ENCODE results near the gene GAS2L1. TPM values are rescaled to one million over a fixed set of nuclear protein-coding genes. Genes with fewer than 3 reads are reported as not detected.
A peak's percentile ranks its signal among the peaks of the same experiment; 100 is the strongest.

GAS2L1 gene
- total RNA-seq, 1 experiment from 2014 or later: 28.3 TPM

DNA sequence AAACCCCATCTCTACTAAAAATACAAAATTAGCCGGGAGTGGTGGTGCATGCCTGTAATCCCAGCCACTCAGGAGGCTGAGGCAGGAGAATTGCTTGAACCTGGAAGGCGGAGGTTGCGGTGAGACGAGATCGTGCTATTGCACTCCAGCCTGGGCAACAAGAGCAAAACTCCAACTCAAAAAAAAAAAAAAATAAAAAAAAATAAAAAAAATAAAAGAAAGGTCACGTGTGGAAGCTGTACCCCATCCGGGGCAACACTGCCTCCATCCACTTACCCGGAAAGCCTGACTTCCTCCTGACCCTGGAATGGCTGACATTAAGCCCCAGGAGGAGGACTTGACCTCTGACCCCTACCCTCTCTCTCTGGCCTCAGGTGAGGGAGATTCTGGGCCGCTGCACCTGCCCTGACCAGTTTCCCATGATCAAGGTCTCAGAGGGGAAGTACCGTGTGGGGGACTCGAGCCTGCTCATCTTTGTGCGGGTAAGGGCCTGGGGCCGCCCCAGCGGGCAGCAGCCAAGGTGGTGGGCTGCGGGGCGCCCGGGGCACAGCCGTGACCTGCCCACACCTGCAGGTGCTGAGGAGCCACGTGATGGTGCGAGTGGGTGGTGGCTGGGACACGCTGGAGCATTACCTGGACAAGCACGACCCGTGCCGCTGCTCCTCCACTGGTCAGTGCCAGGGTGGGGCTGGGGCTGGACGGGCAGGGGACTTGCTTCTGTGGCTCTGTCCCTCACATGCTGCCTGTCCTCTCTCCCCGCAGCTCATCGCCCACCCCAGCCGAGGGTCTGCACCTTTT is 3.8 kb downstream of the GAS2L1 start:
- no peaks in the 10 kb centered on the region for H3K36me3 ChIP-seq (replicated peaks; ENCODE audit: control insufficient read depth, insufficient read depth, low read length)
- H3K27me3 ChIP-seq (ENCODE audit: control insufficient read depth, insufficient read depth, low read length): peaks cover 23% of the 10 kb centered on the region
- H3K4me3 ChIP-seq (ENCODE audit: insufficient read depth, low read depth, low read length): no peak overlapping the region
- DNase-seq: no peak

DNA sequence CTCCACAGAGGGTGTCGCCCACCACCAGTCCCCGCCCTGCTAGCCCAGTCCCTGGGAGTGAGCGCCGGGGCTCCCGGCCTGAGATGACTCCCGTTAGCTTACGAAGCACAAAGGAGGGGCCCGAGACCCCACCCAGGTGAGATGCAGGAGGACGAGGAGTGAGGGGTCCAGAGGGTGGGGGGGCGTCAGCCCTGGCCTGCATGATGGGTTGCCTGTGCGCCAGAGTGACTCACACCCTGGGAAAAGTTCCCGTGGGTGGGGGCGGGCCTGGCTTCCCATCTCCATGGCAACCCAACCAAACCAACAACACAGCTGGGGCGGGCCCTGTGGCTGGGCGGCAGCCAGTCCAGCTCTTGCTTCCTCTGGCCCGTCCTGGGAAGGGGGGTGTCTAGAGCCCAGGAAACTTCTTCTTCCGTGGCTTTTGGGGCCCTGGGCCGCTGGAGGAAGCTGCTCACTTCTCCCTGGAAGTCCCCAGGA is 4.5 kb downstream of the GAS2L1 start:
- H3K27me3 ChIP-seq (ENCODE audit: control insufficient read depth, insufficient read depth, low read length): peaks cover 29% of the 10 kb centered on the region
- H3K4me3 ChIP-seq (ENCODE audit: insufficient read depth, low read depth, low read length): no peak overlapping the region
- peak; percentile 94 for DNase-seq
- no peaks in the 10 kb centered on the region for H3K36me3 ChIP-seq (replicated peaks; ENCODE audit: control insufficient read depth, insufficient read depth, low read length)

DNA sequence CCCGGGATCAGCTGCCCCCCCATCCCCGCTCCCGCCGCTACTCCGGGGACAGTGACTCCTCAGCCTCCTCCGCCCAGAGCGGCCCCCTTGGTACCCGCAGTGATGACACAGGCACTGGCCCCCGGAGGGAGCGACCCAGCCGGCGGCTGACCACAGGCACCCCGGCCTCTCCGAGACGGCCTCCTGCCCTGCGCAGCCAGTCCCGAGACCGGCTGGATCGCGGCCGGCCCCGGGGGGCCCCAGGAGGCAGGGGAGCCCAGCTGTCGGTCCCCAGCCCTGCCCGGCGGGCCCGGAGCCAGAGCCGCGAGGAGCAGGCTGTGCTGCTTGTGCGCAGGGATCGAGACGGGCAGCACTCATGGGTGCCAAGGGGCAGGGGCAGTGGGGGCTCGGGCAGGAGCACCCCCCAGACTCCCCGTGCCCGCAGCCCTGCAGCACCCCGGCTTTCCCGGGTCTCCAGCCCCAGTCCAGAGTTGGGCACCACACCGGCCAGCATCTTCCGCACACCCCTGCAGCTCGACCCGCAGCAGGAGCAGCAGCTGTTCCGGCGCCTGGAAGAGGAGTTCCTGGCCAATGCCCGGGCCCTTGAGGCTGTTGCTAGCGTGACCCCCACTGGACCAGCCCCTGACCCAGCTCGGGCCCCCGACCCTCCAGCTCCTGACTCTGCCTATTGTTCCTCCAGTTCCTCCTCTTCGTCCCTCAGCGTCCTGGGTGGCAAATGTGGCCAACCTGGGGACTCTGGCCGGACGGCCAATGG is 5.2 kb downstream of the GAS2L1 start:
- no peaks in the 10 kb centered on the region for H3K36me3 ChIP-seq (replicated peaks; ENCODE audit: control insufficient read depth, insufficient read depth, low read length)
- peak; percentile 63 for DNase-seq
- no peak overlapping the region for H3K4me3 ChIP-seq (ENCODE audit: insufficient read depth, low read depth, low read length)
- H3K27me3 ChIP-seq (ENCODE audit: control insufficient read depth, insufficient read depth, low read length): peaks cover 34% of the 10 kb centered on the region

DNA sequence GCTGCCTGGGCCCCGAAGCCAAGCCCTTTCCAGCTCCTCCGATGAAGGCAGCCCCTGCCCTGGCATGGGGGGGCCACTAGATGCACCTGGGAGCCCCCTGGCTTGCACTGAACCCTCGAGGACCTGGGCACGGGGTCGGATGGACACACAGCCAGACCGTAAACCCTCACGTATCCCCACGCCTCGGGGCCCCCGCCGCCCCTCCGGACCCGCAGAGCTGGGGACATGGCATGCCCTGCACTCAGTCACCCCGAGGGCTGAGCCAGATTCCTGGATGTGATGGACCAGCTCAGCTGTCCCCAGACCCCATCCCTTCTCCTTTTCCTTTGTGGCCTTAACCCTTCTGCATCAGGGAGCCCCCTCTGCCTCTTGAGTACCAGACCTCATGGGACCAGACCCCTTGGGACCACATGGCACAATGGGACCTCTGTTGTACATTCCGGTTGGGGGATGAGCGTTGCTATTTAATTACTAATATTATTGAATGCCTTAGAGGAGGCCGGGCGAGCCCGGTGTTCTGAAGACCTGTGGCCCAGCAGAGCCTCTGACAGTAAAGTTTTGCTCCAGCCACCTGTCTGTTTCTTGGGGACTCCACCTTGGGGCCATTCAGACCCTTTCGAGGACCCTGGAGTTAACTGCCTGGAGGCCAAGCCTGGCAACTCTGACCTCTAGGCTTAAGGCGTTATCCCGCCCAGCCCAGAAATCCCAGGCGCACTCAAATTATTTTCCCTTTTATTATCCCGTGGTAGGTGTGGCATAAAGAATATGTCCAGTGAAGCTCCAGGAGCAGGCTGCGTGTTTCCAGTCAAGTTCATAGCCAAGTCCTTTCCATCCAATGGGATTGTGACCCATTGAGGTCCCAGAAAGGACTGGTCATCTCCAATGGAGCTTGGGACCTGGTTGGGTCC is 6.0 kb downstream of the GAS2L1 start:
- peak; percentile 47 for DNase-seq
- Histone ChIP-seq H3K27me3 (ENCODE audit: control insufficient read depth, insufficient read depth, low read length) (peaks cover 40% of the 10 kb centered on the region), H3K4me3 (ENCODE audit: insufficient read depth, low read depth, low read length) (no peak overlapping the region)

DNA sequence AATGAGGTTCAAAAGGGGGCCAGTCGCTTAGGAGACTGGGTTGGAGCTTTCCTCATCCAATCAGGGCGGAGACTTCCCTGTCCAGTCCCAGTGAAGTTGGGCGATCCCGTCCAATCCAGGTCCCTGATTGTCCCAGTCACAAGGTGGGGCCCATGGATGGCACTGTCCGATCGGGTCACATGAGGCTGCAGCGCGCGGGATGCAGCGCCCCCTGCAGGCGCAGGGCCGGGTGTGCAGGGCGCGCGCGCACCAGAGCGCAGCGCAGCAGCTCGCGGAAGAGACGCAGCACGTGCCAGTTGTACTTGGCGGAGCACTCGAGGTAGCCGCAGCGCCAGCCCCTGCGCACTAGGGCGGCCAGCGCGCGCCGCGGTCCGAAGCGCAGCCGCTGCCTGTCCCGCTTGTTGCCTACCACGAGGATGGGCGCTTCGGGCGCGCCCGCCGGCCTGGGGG is 6.7 kb downstream of the GAS2L1 start:
- Histone ChIP-seq H3K36me3 (replicated peaks; ENCODE audit: control insufficient read depth, insufficient read depth, low read length) (no peaks in the 10 kb centered on the region), H3K27me3 (ENCODE audit: control insufficient read depth, insufficient read depth, low read length) (peaks cover 40% of the 10 kb centered on the region), H3K4me3 (ENCODE audit: insufficient read depth, low read depth, low read length) (no peak overlapping the region)
- peak; percentile 97 for DNase-seq

More for the DNA sequence above, 6.0 kb downstream of the GAS2L1 start:
- H3K36me3 ChIP-seq (replicated peaks; ENCODE audit: control insufficient read depth, insufficient read depth, low read length): no peaks in the 10 kb centered on the region

DNA sequence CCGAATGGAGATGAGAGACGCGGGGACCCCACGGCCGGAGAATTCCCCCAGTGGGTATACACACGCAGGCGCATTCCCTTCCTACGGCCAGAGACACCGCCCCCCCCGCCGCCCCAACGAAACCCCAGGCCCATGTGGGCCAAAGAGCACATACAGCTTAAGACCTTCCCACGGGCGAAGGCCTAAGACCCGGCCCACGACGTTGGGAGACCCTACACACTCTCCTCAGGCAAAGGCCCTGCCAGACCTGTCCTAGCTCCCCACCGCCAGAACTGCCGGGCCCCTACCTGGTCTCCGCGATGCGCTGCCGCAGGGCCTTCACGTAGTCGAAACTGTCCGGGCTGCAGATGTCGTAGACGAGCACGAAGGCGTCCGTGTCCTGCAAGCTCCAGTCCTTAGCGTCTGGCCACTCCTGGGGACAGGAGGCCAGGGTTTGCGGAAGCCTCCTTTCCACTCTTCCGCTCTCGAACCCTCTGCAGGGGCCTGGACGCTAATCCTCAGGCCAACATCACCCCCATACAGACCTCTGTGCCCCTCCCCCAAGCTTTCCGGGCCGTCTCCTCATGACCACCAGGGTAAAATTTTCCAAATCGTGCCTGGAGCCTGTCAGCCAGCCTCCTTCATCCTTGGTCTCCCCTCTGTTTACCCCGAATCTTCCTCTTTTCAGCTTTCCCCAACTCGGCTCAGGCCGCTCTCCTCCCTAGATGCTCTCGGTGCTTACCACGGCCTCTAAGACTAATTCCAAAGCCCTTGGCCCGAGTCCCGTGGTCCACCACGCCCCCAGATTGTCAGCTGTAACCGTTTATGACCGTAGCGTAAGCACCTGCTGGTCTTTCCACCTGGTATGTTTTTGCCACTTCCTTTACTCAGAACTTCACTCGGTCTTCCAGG is 7.4 kb downstream of the GAS2L1 start:
- H3K27me3 ChIP-seq (ENCODE audit: control insufficient read depth, insufficient read depth, low read length): peaks cover 40% of the 10 kb centered on the region
- H3K4me3 ChIP-seq (ENCODE audit: insufficient read depth, low read depth, low read length): no peak overlapping the region
- no peaks in the 10 kb centered on the region for H3K36me3 ChIP-seq (replicated peaks; ENCODE audit: control insufficient read depth, insufficient read depth, low read length)
- DNase-seq: peak; percentile 62

DNA sequence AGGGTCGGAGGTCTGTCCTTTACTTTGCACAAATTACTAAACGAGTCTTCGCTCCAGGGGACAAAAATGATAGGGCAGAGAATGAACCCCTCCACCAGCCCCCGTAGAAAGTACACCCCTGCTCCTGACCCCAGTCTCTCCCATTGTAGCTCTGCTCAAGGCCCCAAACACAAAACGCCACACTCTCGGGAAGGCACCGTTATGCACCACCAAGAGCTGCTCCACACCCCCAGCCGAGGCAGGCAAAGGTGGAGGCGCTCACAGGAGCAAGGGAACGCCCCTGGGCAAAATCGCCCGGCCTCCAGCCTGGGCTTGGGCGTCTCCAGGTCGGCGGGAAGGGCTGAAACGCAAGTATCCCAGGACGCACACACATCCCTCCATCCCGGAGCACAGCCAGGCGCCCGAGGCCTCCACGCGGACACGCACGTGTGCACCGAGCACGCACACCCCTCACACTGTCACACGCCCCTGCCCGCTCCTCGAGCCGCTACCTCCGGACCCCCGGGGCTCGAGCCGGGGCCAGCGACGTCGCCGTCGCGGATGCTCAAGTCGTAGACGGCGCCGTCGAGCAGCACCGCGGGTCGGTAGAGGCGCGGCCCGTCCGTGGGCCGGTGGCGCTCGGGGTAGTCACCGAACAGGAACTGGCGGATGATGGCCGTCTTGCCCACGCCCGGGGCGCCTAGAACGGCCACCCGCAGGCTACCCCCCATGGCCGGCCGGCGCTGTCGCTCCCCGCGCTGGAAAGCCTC is 8.3 kb downstream of the GAS2L1 start:
- no peaks in the 10 kb centered on the region for H3K36me3 ChIP-seq (replicated peaks; ENCODE audit: control insufficient read depth, insufficient read depth, low read length)
- peak; percentile 87 for DNase-seq
- H3K27me3 ChIP-seq (ENCODE audit: control insufficient read depth, insufficient read depth, low read length): peaks cover 40% of the 10 kb centered on the region
- peak overlapping the region; percentile 37 for H3K4me3 ChIP-seq (ENCODE audit: insufficient read depth, low read depth, low read length)

DNA sequence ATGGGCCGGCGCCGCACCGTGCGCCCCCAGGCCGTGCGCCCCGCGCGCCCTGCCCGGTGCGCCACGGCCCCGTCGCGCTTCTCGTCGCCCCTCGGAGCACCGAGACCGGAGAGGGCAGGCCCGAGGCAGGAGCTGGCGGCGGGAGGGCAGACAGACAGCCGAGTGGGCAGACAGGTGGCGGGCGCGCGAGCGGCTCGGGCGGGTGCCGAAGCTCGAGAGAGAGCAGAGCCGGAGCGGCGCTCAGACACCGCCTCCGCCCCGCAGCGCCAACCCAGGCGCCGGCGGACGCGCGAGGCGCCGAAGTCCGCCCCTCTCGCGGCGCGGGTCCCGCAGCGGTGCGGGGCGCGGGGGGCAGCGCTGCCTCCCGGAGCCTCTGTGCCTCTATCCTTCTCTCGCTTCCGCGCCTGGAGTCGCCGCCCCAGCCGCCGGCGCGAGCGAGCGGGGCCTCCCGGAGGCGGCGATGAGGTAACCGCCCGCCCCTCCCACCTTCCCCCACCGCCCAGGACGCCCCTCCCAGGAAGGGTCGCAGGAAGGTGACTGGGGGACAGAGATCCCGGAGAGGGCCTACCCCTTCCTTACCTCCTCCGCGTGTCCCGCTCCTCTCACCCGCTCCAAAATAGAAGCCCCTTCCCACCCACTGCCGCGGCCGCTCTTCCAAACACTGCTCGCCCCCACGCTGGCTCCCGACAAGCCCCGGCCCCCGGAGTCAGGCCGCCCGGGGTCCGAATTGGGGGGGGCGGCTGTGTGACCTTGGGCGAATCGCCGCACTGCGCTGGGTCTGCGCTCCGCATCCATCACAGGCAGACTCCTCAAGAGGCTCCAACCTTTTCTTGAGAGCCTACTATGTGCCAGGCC is 9.1 kb downstream of the GAS2L1 start, which contains the start of gene RASL10A:
Gene RASL10A (minus strand): TSS at position 412 of the 855 bp plus-strand sequence. CDS start 451 bp downstream, outside the sequence.
- peak; percentile 92 for DNase-seq
- no peaks in the 10 kb centered on the region for H3K36me3 ChIP-seq (replicated peaks; ENCODE audit: control insufficient read depth, insufficient read depth, low read length)
- peak within 1 kb of the TSS; percentile 37 for H3K4me3 ChIP-seq (ENCODE audit: insufficient read depth, low read depth, low read length)
- H3K27me3 ChIP-seq (ENCODE audit: control insufficient read depth, insufficient read depth, low read length): peaks cover 40% of the 10 kb centered on the region

DNA sequence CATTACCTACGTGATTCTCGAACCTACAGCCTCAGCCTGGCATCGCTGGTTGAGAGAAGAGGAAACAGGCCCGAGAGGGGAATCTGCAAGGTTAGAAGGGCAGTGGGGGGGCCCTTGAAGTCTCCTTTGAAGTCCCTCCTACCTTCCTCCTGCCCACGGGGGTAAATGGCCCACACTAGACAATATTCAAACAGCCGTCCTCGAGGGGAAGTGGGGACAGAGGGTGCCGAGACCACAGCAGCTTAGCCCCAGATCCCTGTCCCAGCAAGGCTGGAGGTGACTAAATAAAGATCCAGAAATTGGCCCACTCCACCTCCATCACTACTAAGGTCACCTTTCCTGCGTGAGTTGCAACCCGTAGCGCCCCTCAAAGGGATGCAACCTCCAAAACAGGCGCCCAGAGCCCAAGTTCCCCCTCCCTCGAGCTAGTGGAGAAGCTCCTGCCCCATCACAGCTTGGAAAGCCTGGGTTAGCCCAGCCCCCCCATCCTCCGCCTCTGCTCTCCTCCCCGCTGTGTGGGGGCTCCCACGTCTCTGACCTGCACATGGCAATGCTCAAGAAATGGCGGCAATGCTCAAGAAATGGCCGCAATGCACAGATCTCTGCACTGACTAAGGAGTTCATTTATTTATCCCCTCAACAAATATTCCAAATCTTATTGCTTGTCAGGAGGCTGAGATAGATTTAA is 9.8 kb downstream of the GAS2L1 start:
- peak; percentile 63 for DNase-seq
- H3K27me3 ChIP-seq (ENCODE audit: control insufficient read depth, insufficient read depth, low read length): peaks cover 40% of the 10 kb centered on the region
- peak overlapping the region; percentile 37 for H3K4me3 ChIP-seq (ENCODE audit: insufficient read depth, low read depth, low read length)

DNA sequence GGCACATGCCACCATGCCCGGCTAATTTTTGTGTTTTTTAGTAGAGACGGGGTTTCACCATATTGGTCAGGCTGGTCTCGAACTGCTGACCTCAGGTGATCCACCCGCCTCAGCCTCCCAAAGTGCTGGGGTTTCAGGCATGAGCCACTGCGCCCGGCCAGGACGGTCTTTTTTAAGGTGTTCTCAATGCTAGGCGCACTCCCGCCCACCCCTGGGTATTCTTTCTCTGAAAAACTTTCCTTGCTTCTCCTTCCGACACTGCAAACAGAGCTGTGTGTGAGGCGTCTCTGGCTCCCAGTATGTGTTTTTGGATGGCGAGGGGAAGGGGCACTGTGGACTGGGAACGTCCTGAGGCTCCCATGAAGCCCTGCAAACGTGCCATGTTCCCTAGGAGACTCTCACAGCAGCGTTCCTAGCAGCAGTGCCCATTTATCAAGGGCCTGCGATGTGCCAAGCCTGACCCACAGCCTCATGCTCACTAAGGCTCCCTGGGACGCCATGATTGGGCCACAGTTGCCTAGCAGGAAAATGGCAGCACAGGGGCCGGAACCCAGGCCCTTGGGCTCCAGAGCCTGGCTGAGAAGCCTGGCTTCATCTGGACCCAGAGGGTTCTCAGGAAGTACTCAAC is 11.5 kb downstream of the GAS2L1 start:
- Histone ChIP-seq H3K36me3 (replicated peaks; ENCODE audit: control insufficient read depth, insufficient read depth, low read length) (no peaks in the 10 kb centered on the region), H3K4me3 (ENCODE audit: insufficient read depth, low read depth, low read length) (no peak overlapping the region), H3K27me3 (ENCODE audit: control insufficient read depth, insufficient read depth, low read length) (peaks cover 39% of the 10 kb centered on the region)
- no peak for DNase-seq

More for the DNA sequence above, 9.8 kb downstream of the GAS2L1 start:
- H3K36me3 ChIP-seq (replicated peaks; ENCODE audit: control insufficient read depth, insufficient read depth, low read length): no peaks in the 10 kb centered on the region

DNA sequence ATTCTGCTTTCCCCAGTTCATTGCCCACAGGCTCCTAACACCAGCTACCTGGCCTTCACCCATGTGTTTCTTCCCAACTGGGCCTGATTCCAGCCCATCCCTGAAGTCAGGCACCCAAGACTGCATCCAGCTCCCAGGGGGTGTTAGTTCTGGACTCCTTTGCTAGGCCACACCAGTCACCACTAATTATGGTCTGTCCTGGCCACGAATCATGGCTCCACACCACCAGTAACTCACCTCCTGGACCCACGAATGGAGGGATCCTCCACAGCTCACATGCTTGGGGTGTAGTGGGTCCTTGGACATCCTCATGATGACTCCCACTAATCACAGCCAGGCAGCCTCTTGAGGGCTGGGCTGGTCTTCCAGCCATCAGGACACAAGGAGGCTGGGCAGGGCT is 12.6 kb downstream of the GAS2L1 start:
- DNase-seq: no peak
- peaks cover 29% of the 10 kb centered on the region for H3K27me3 ChIP-seq (ENCODE audit: control insufficient read depth, insufficient read depth, low read length)
- H3K4me3 ChIP-seq (ENCODE audit: insufficient read depth, low read depth, low read length): no peak overlapping the region

More for the DNA sequence above, 12.6 kb downstream of the GAS2L1 start:
- H3K36me3 ChIP-seq (replicated peaks; ENCODE audit: control insufficient read depth, insufficient read depth, low read length): no peaks in the 10 kb centered on the region

Measured in H7 (cell line).